ENCODE data around the gene CNGB1. TPM values are rescaled to one million over a fixed set of nuclear protein-coding genes. Genes with fewer than 3 reads are reported as not detected.
"Not testable (repeated sequence)": the region's sequence is repeated elsewhere in the genome, so short reads cannot be mapped to it uniquely, and the experiment has no call there.

Gene CNGB1
- total RNA-seq, 2 experiments from 2014 or later = not detected

- H3K4me3 ChIP-seq (ENCODE audit: low read depth, low read length, poor library complexity, severe bottlenecking) = no peak overlapping the region
Measured at GRCh38 chr16:57838161-57838560, 132.8 kb downstream of the CNGB1 start.

GRCh38 chr16:57837305-57838125, 133.4 kb downstream of the CNGB1 start:
- H4K20me1 ChIP-seq (ENCODE audit: insufficient read depth, low read length) = no peaks in the 10 kb centered on the region
- TF ChIP-seq CTCF (conservative IDR thresholded peaks at IDR 0.05; ENCODE audit: low read length) (no peak), EZH2phosphoT487 (IDR thresholded peaks at IDR 0.05; ENCODE audit: borderline replicate concordance, low read depth, low read length) (no peak)
- no peak overlapping the region for H3K4me2 ChIP-seq (ENCODE audit: low read length)
- H3K9me2 ChIP-seq (ENCODE audit: insufficient read depth, low read length) = no peaks in the 10 kb centered on the region
- H3K36me3 ChIP-seq (ENCODE audit: insufficient read depth, low read length) = no peaks in the 10 kb centered on the region
- no peaks in the 10 kb centered on the region for H3K4me1 ChIP-seq (ENCODE audit: insufficient read depth, low read length, poor library complexity, severe bottlenecking)
- CTCF ChIA-PET (ENCODE audit: unreplicated experiment) = no interaction called here
- H3K27ac ChIP-seq (ENCODE audit: low read depth, low read length, poor library complexity, severe bottlenecking) = no peak overlapping the region
- no peaks in the 10 kb centered on the region for H3K79me2 ChIP-seq (ENCODE audit: insufficient read depth, low read depth, low read length)
- no peaks in the 10 kb centered on the region for H3K9me3 ChIP-seq (ENCODE audit: low read length)
- no TSS peak for BruUV-seq (replicated peaks)
- H2AFZ ChIP-seq (ENCODE audit: low read length) = no peak overlapping the region
- no peak overlapping the region for H3K4me3 ChIP-seq (ENCODE audit: low read depth, low read length, poor library complexity, severe bottlenecking)
- DNase-seq (ENCODE audit: low spot score) = no peak
- POLR2A ChIA-PET = no interaction called here
- intact Hi-C loops (cut with micrococcal nuclease; ENCODE audit: unreplicated experiment) = no loop called here

More at GRCh38 chr16:57838161-57838560, 132.8 kb downstream of the CNGB1 start:
- H3K4me2 ChIP-seq (ENCODE audit: low read length) = no peak overlapping the region
- H3K4me1 ChIP-seq (ENCODE audit: insufficient read depth, low read length, poor library complexity, severe bottlenecking) = no peaks in the 10 kb centered on the region
- H3K27ac ChIP-seq (ENCODE audit: low read depth, low read length, poor library complexity, severe bottlenecking) = no peak overlapping the region
- TF ChIP-seq EZH2phosphoT487 (IDR thresholded peaks at IDR 0.05; ENCODE audit: borderline replicate concordance, low read depth, low read length) (no peak), CTCF (conservative IDR thresholded peaks at IDR 0.05; ENCODE audit: low read length) (no peak)
- intact Hi-C loops (cut with micrococcal nuclease; ENCODE audit: unreplicated experiment) = no loop called here
- H4K20me1 ChIP-seq (ENCODE audit: insufficient read depth, low read length) = no peaks in the 10 kb centered on the region
- no peak for DNase-seq (ENCODE audit: low spot score)
- BruUV-seq (replicated peaks) = no TSS peak
- no peaks in the 10 kb centered on the region for H3K79me2 ChIP-seq (ENCODE audit: insufficient read depth, low read depth, low read length)
- H2AFZ ChIP-seq (ENCODE audit: low read length) = no peak overlapping the region
- CTCF ChIA-PET (ENCODE audit: unreplicated experiment) = no interaction called here
- POLR2A ChIA-PET = no interaction called here
- H3K9me2 ChIP-seq (ENCODE audit: insufficient read depth, low read length) = no peaks in the 10 kb centered on the region
- H3K9me3 ChIP-seq (ENCODE audit: low read length) = no peaks in the 10 kb centered on the region
- no peaks in the 10 kb centered on the region for H3K36me3 ChIP-seq (ENCODE audit: insufficient read depth, low read length)

- CTCF ChIA-PET (ENCODE audit: unreplicated experiment) = not testable (repeated sequence)
Measured at GRCh38 chr16:57835439-57835838, 135.5 kb downstream of the CNGB1 start.

More at GRCh38 chr16:57835439-57835838, 135.5 kb downstream of the CNGB1 start:
- H3K79me2 ChIP-seq (ENCODE audit: insufficient read depth, low read depth, low read length); H3K9me2 ChIP-seq (ENCODE audit: insufficient read depth, low read length); H3K9me3 ChIP-seq (ENCODE audit: low read length); H4K20me1 ChIP-seq (ENCODE audit: insufficient read depth, low read length); H3K4me1 ChIP-seq (ENCODE audit: insufficient read depth, low read length, poor library complexity, severe bottlenecking); H3K4me2 ChIP-seq (ENCODE audit: low read length); H3K36me3 ChIP-seq (ENCODE audit: insufficient read depth, low read length); H3K27ac ChIP-seq (ENCODE audit: low read depth, low read length, poor library complexity, severe bottlenecking); H3K4me3 ChIP-seq (ENCODE audit: low read depth, low read length, poor library complexity, severe bottlenecking); H2AFZ ChIP-seq (ENCODE audit: low read length); DNase-seq (ENCODE audit: low spot score); POLR2A ChIA-PET; BruUV-seq (replicated peaks); intact Hi-C loops (cut with micrococcal nuclease; ENCODE audit: unreplicated experiment): not testable (repeated sequence)

All from OCI-LY7 (cell line).